K562 (cell line): ENCODE data around the gene A4GNT. TPM values are rescaled to one million over a fixed set of nuclear protein-coding genes. Genes with fewer than 3 reads are reported as not detected.

Experiments used
- ATAC-seq: fragments of 200-7000 bp; cut with Tn5 transposase; 3 replicates; pipeline ENCODE4 v1.9.1; 2020; ENCODE audit warnings: moderate library complexity
- BruUV-seq: library from RNA; stranded (reverse); fragments of 400-500 nt; replicated peaks from 2 replicates; lab custom pipeline; 2021; lab: Mats Ljungman, UMichigan
- CTCF ChIA-PET: fragments of 300-600 bp; formaldehyde crosslinking; extraction: SDS; loops from one replicate; lab custom pipeline; 2021; ENCODE audit warnings: low intra/inter-chr PET ratio; lab: Yijun Ruan, JAX
- POLR2A ChIA-PET: fragments of 300-600, 350-650 bp; sonication (Branson Sonifier 250); formaldehyde crosslinking; extraction: SDS; loops from one replicate; lab custom pipeline; 2021; ENCODE audit warnings: antibody characterized with exemption, inconsistent platforms; lab: Yijun Ruan, JAX
- DNase-seq, 4 experiments: peaks; one replicate each; pipeline versions ENCODE4 v3.0.0 to v3.0.0-alpha.2; 2011 to 2018; ENCODE audit warnings: low spot score in 3 of 4, mixed read lengths in 3 of 4; ENCODE audit errors: extremely low read depth in 1 of 4
- FAIRE-seq: peaks from 2 replicates; lab custom pipeline; 2011; peaks lifted over from hg19 to GRCh38; lab: Jason Lieb, UNC
- H2AFZ ChIP-seq: 2 replicates; pipeline ENCODE4 v1.6.0; 2011; ENCODE audit warnings: low read depth, low read length, control low read depth, inconsistent platforms
- H3K27ac ChIP-seq: fragments of 200-600 bp; 3 replicates; pipeline ENCODE4 v1.8.0; 2011; ENCODE audit warnings: low read depth, mild to moderate bottlenecking, control low read depth, inconsistent platforms, low read length, moderate library complexity, mixed read lengths; ENCODE audit errors: extremely low read depth
- H3K27me3 ChIP-seq, 2 experiments: fragments of 300-600 bp in 1 of 2; 2 replicates in 1 of 2; 3 replicates in 1 of 2; pipeline versions ENCODE4 v1.6.0 to v1.8.0; 2011; ENCODE audit warnings: inconsistent platforms in 2 of 2, low read length in 2 of 2, mild to moderate bottlenecking in 1 of 2, mixed read lengths in 1 of 2, moderate library complexity in 1 of 2; ENCODE audit not compliant: control insufficient read depth in 2 of 2, insufficient read depth in 2 of 2
- H3K36me3 ChIP-seq: fragments of 300-600 bp; 3 replicates; pipeline ENCODE4 v1.8.0; 2011; ENCODE audit warnings: mild to moderate bottlenecking, low read length, inconsistent platforms; ENCODE audit not compliant: control insufficient read depth, insufficient read depth
- H3K4me1 ChIP-seq, 2 experiments: fragments of 200-600 bp in 1 of 2; replicated peaks in 1 of 2; 2 replicates in 1 of 2; 3 replicates in 1 of 2; pipeline versions ENCODE4 v1.5.1 to v1.8.0; 2011; ENCODE audit warnings: inconsistent platforms in 2 of 2, low read length in 2 of 2, mild to moderate bottlenecking in 1 of 2, mixed read lengths in 1 of 2, moderate library complexity in 1 of 2; ENCODE audit not compliant: control insufficient read depth in 2 of 2, insufficient read depth in 2 of 2
- H3K4me2 ChIP-seq: 2 replicates; pipeline ENCODE4 v1.6.1; 2011; ENCODE audit warnings: low read length, control low read depth, inconsistent platforms, mixed read lengths; ENCODE audit not compliant: insufficient read depth
- H3K4me3 ChIP-seq: fragments of 200-600 bp; sonication (generic), shearing (Covaris generic); 2 replicates; pipeline ENCODE4 v1.5.1; 2016; ENCODE audit warnings: control low read depth, inconsistent platforms
- H3K79me2 ChIP-seq: fragments of 200-600 bp; 3 replicates; pipeline ENCODE4 v1.8.0; 2011; ENCODE audit warnings: low read length, inconsistent platforms; ENCODE audit not compliant: control insufficient read depth, insufficient read depth
- H3K9ac ChIP-seq, 2 experiments: 2 replicates each; pipeline versions ENCODE4 v1.6.0 to v1.6.1; 2011; ENCODE audit warnings: low read depth in 2 of 2, low read length in 2 of 2, control low read depth in 1 of 2, inconsistent platforms in 1 of 2, mild to moderate bottlenecking in 1 of 2, mixed read lengths in 1 of 2; ENCODE audit not compliant: insufficient read depth in 1 of 2
- H3K9me1 ChIP-seq: one replicate; pipeline ENCODE4 v1.6.0; 2011; ENCODE audit warnings: inconsistent platforms, mild to moderate bottlenecking, low read length, moderate library complexity; ENCODE audit not compliant: control insufficient read depth, insufficient read depth
- H3K9me3 ChIP-seq: replicated peaks from 2 replicates; pipeline ENCODE4 v1.5.1; 2011; ENCODE audit warnings: low read depth, low read length, inconsistent platforms; ENCODE audit not compliant: control insufficient read depth, insufficient read depth
- H4K20me1 ChIP-seq: replicated peaks from 2 replicates; pipeline ENCODE4 v1.6.1; 2011; ENCODE audit warnings: low read length, inconsistent platforms, mixed read lengths; ENCODE audit not compliant: control insufficient read depth, insufficient read depth
- CBFB ChIP-seq: sonication (generic); formaldehyde crosslinking; IDR thresholded peaks from 2 replicates; pipeline ENCODE4 v1.4.0; 2020; ENCODE audit warnings: mild to moderate bottlenecking, missing genetic modification reagents
- FOXJ3 ChIP-seq: sonication (generic); formaldehyde crosslinking; IDR thresholded peaks from 2 replicates; pipeline ENCODE4 v1.4.0; 2020; ENCODE audit warnings: mild to moderate bottlenecking, missing genetic modification reagents
- POLR2A ChIP-seq: fragments of 450-650 bp; conservative IDR thresholded peaks from 2 replicates; pipeline ENCODE4 v1.6.1; 2016
- POU5F1 ChIP-seq: fragments of 150-350 bp; IDR thresholded peaks from 2 replicates; pipeline ENCODE4 v1.6.1; 2014; ENCODE audit warnings: borderline replicate concordance, low read length, low read depth, mild to moderate bottlenecking; ENCODE audit not compliant: partially characterized antibody
- TAF1 ChIP-seq: IDR thresholded peaks from 2 replicates; pipeline ENCODE4 v1.6.1; 2011; ENCODE audit warnings: mild to moderate bottlenecking, low read length, moderate library complexity; ENCODE audit not compliant: insufficient read depth, control insufficient read depth, severe bottlenecking; ENCODE audit errors: extremely low read depth
- WGBS: fragments of 100-300 bp; shearing (Covaris generic); methylation state at CpG from one replicate; pipeline ENCODE4 v1.1.6; 2016; ENCODE audit warnings: low coverage, mixed read lengths; ENCODE audit not compliant: insufficient coverage; ENCODE audit errors: missing lambda C conversion rate; 5-methylcytosine and 5-hydroxymethylcytosine counted together
- in situ Hi-C: fragments of 300-500 bp; cut with MboI; formaldehyde crosslinking; loops from 4 replicates; pipeline ENCODE4 v1.15.0; 2018; ENCODE audit warnings: inconsistent platforms, mixed read lengths
- intact Hi-C: fragments of 100-400 bp; cut with micrococcal nuclease; formaldehyde crosslinking; loops from 2 replicates; pipeline ENCODE4 v1.14.2; 2022
- polyA plus RNA-seq, 8 experiments: library from polyadenylated mRNA; depleted of rRNA in 4 of 8; stranded (reverse) in 5 of 8; unstranded in 3 of 8; fragments of >200 nt; fragmentation: Nextera tagmentation in 2 of 8; fragmentation: Illumina TruSeq in 1 of 8; extraction: Ambion mirVana in 2 of 8; extraction: Trizol in 1 of 8; gene quantifications; 2 replicates each; pipeline versions ENCODE4 v1.2.1 to v1.2.3, GENCODE V29; 2011 to 2014; ENCODE audit warnings: inconsistent platforms in 1 of 8, missing spikeins in 1 of 8
- total RNA-seq, 7 experiments: library from RNA; depleted of rRNA in 6 of 7; stranded (reverse); fragments of >200 nt in 6 of 7; fragmentation: Illumina TruSeq in 2 of 7; extraction: Trizol in 2 of 7; gene quantifications; 2 replicates each; pipeline versions ENCODE4 v1.2.1 to v1.2.3, GENCODE V29; 2011 to 2021; ENCODE audit warnings: low replicate concordance in 1 of 7
- TF ChIP-seq, protein P1 (sequence below), 2 experiments: IDR thresholded peaks; 2 replicates each; pipeline ENCODE4 v1.6.1; 2011; ENCODE audit warnings: borderline replicate concordance in 1 of 2, control low read depth in 1 of 2, low read depth in 1 of 2, low read length in 1 of 2, mild to moderate bottlenecking in 1 of 2, mixed read lengths in 1 of 2, moderate library complexity in 1 of 2; ENCODE audit not compliant: insufficient read depth in 1 of 2, insufficient read length in 1 of 2, poor library complexity in 1 of 2, severe bottlenecking in 1 of 2; ENCODE audit errors: extremely low read depth in 1 of 2

Gene A4GNT
- total and polyA plus RNA-seq, 9 of the 15 experiments (the other 6 are each of a cell fraction or from before 2014, with no cell fraction given), result not detected

GRCh38 chr3:138137861-138138260 lies 5.7 kb upstream of the A4GNT start:
- in situ Hi-C loops, result no loop called here
- H3K4me1 ChIP-seq, result no peaks in the 10 kb centered on the region
- ATAC-seq (no peak), DNase-seq (no peak), FAIRE-seq (no peak)
- H2AFZ ChIP-seq, result no peak overlapping the region
- no peaks in the 10 kb centered on the region for H3K36me3 ChIP-seq
- no TSS peak for BruUV-seq
- no peaks in the 10 kb centered on the region for H4K20me1 ChIP-seq
- TF ChIP-seq, protein P1, sequence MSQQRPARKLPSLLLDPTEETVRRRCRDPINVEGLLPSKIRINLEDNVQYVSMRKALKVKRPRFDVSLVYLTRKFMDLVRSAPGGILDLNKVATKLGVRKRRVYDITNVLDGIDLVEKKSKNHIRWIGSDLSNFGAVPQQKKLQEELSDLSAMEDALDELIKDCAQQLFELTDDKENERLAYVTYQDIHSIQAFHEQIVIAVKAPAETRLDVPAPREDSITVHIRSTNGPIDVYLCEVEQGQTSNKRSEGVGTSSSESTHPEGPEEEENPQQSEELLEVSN (IDR thresholded peaks at IDR 0.05; ENCODE audit: borderline replicate concordance in 1 of 2, extremely low read depth in 1 of 2, insufficient read depth in 1 of 2, insufficient read length in 1 of 2, low read depth in 1 of 2, low read length in 1 of 2, poor library complexity in 1 of 2, severe bottlenecking in 1 of 2), result no peak
- TF ChIP-seq POU5F1, result no peak
- TF ChIP-seq TAF1, result no peak
- no peak for TF ChIP-seq FOXJ3
- TF ChIP-seq CBFB, result no peak
- TF ChIP-seq POLR2A, result no peak
- H3K27ac ChIP-seq, result no peak overlapping the region
- WGBS, result 0% methylated on average over 2 of the region's 2 CpGs
- H3K9ac ChIP-seq, result no peak overlapping the region
- H3K9me3 ChIP-seq, result no peaks in the 10 kb centered on the region
- intact Hi-C loops, result no loop called here
- no peaks in the 10 kb centered on the region for H3K9me1 ChIP-seq
- no peaks in the 10 kb centered on the region for H3K27me3 ChIP-seq
- H3K79me2 ChIP-seq, result no peaks in the 10 kb centered on the region
- H3K4me3 ChIP-seq, result no peak overlapping the region
- no peak overlapping the region for H3K4me2 ChIP-seq
- CTCF ChIA-PET, result no interaction called here
- POLR2A ChIA-PET, result no interaction called here
